SK-N-SH treated with all-trans-retinoic acid at 6 μM for 48 hours (cell line): ENCODE results near the gene KLF11.

Source experiments
- ATAC-seq: fragments of 200-7000 bp; cut with Tn5 transposase; 3 replicates; pipeline ENCODE4 v1.9.1; 2020; ENCODE audit warnings: mild to moderate bottlenecking, moderate library complexity
- ARNTL ChIP-seq: fragments of 450-650 bp; formaldehyde crosslinking; IDR thresholded peaks from 2 replicates; pipeline ENCODE4 v1.5.0; 2020; ENCODE audit warnings: low read depth, mild to moderate bottlenecking, moderate library complexity, borderline replicate concordance
- CSDC2 ChIP-seq: fragments of 250-450 bp; sonication (Bioruptor Pico); IDR thresholded peaks from 2 replicates; pipeline ENCODE4 v1.5.0; 2020; ENCODE audit warnings: mild to moderate bottlenecking, moderate library complexity
- ISL1 ChIP-seq: fragments of 250-450 bp; sonication (Bioruptor Pico); IDR thresholded peaks from 2 replicates; pipeline ENCODE4 v2.1.2; 2022; ENCODE audit warnings: mild to moderate bottlenecking, moderate library complexity
- OSR1 ChIP-seq: fragments of 250-450 bp; sonication (Bioruptor Pico); IDR thresholded peaks from 2 replicates; pipeline ENCODE4 v1.8.0; 2022; ENCODE audit warnings: moderate library complexity, mild to moderate bottlenecking, inconsistent platforms
- PPARA ChIP-seq: fragments of 250-450 bp; sonication (Bioruptor Pico); IDR thresholded peaks from 2 replicates; pipeline ENCODE4 v1.5.0; 2020; ENCODE audit warnings: mild to moderate bottlenecking, borderline replicate concordance
- RARB ChIP-seq: fragments of 250-450 bp; sonication (Bioruptor Pico); IDR thresholded peaks from 2 replicates; pipeline ENCODE4 v1.8.0; 2021; ENCODE audit warnings: mild to moderate bottlenecking, moderate library complexity
- TCF4 ChIP-seq: fragments of 250-450 bp; sonication (Bioruptor Pico); IDR thresholded peaks from 2 replicates; pipeline ENCODE4 v1.8.0; 2021; ENCODE audit warnings: mild to moderate bottlenecking, moderate library complexity, borderline replicate concordance
- TOX ChIP-seq: fragments of 250-450 bp; sonication (Bioruptor Pico); IDR thresholded peaks from 2 replicates; pipeline ENCODE4 v1.8.0; 2021; ENCODE audit warnings: mild to moderate bottlenecking, moderate library complexity, borderline replicate concordance
- ZC3H10 ChIP-seq: fragments of 250-450 bp; sonication (Bioruptor Pico); IDR thresholded peaks from 2 replicates; pipeline ENCODE4 v1.5.1; 2021; ENCODE audit warnings: mild to moderate bottlenecking, moderate library complexity
- ZFP3 ChIP-seq: fragments of 250-450 bp; sonication (Bioruptor Pico); IDR thresholded peaks from 2 replicates; pipeline ENCODE4 v1.5.0; 2020; ENCODE audit warnings: mild to moderate bottlenecking, moderate library complexity
- ZFP30 ChIP-seq: fragments of 450-650 bp; formaldehyde crosslinking; IDR thresholded peaks from 2 replicates; pipeline ENCODE4 v1.5.0; 2022; ENCODE audit warnings: mild to moderate bottlenecking, moderate library complexity
- ZNF70 ChIP-seq: fragments of 450-650 bp; formaldehyde crosslinking; IDR thresholded peaks from 2 replicates; pipeline ENCODE4 v1.5.0; 2020; ENCODE audit warnings: mild to moderate bottlenecking, moderate library complexity
- ZNF8 ChIP-seq: fragments of 450-650 bp; formaldehyde crosslinking; IDR thresholded peaks from 2 replicates; pipeline ENCODE4 v1.5.0; 2020; ENCODE audit warnings: mild to moderate bottlenecking, moderate library complexity
- TF ChIP-seq, protein P1 (sequence below): fragments of 250-450 bp; sonication (Bioruptor Pico); IDR thresholded peaks from 2 replicates; pipeline ENCODE4 v1.5.1; 2021; ENCODE audit warnings: mild to moderate bottlenecking, moderate library complexity
- TF ChIP-seq, protein P2 (sequence below): fragments of 250-450 bp; sonication (Bioruptor Pico); IDR thresholded peaks from 2 replicates; pipeline ENCODE4 v1.8.0; 2021; ENCODE audit warnings: low read depth, mild to moderate bottlenecking, moderate library complexity, borderline replicate concordance
- TF ChIP-seq, protein P3 (sequence below): fragments of 250-450 bp; sonication (Bioruptor Pico); IDR thresholded peaks from 2 replicates; pipeline ENCODE4 v1.5.0; 2020; ENCODE audit warnings: mild to moderate bottlenecking, moderate library complexity
- TF ChIP-seq, protein P4 (sequence below): fragments of 250-450 bp; sonication (Bioruptor Pico); IDR thresholded peaks from 2 replicates; pipeline ENCODE4 v1.5.1; 2020; ENCODE audit warnings: low read depth, mild to moderate bottlenecking, moderate library complexity

The KLF11 gene

DNA sequence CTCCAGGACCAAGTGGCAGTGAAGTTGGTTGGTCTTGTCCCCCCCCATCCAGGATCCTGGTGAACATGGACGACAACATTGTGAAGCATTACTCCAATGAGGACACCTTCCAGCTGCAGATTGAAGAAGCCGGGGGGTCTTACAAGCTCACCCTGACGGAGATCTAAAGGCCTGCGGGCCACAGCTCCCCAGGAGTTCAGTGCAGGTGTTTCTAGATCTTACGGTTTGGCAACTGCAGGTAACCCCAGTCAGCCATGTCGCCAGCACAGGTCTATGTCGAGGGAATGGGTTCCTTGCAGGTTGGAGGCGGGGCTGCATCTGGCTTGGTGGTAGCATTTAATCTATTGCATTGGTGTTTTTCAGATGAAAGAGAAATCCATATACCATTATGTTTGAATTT lies 42.8 kb upstream of the KLF11 start (continued):
- TF ChIP-seq, protein P1, sequence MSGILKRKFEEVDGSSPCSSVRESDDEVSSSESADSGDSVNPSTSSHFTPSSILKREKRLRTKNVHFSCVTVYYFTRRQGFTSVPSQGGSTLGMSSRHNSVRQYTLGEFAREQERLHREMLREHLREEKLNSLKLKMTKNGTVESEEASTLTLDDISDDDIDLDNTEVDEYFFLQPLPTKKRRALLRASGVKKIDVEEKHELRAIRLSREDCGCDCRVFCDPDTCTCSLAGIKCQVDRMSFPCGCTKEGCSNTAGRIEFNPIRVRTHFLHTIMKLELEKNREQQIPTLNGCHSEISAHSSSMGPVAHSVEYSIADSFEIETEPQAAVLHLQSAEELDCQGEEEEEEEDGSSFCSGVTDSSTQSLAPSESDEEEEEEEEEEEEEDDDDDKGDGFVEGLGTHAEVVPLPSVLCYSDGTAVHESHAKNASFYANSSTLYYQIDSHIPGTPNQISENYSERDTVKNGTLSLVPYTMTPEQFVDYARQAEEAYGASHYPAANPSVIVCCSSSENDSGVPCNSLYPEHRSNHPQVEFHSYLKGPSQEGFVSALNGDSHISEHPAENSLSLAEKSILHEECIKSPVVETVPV (CRISPR knock-in tag) = no peak
- no peak for TF ChIP-seq PPARA (CRISPR knock-in tag)
- TF ChIP-seq ZFP3 = no peak
- TF ChIP-seq, all 23 proteins: peak for 0

DNA sequence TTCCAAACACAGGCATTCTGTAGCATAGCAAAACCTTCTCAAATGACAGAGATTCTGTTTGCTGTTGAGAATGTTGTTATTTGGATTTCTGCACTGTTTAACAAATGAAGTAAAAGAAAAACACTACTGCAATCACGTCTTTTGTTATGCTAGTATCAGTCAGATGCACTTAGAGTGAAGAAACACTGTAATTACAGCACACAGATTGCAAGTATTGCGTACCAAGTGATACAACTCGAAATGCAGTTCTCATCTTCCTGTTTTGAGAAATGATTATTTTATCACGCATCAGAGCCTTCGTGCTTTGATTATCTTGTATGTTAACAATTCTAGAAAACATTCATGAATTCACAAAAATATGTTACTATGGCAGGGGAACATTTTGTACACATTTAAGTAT lies 41.8 kb upstream of the KLF11 start:
- ATAC-seq = no peak
- no peak for TF ChIP-seq ZFP30 (CRISPR knock-in tag)

DNA sequence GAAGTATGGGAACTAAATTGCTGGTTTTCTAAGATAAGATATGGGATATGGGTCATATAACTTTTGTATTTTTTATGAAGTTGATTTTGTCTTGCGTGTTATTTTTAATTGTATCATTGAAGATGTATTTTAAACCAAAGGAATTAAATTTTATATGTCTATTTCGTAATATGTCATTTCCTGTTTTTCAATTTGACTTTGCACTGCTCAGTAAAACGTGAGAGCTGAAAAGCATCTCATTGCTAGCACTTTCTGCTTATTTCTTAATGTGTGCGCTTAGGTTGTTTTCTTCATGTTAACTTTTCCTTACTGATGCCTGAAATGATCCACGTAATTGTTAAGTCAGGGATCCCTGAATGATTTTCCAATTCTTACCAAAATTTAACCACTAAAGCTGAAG lies 41.2 kb upstream of the KLF11 start:
- no peak for ATAC-seq
- no peak for TF ChIP-seq ISL1
- TF ChIP-seq, protein P2, sequence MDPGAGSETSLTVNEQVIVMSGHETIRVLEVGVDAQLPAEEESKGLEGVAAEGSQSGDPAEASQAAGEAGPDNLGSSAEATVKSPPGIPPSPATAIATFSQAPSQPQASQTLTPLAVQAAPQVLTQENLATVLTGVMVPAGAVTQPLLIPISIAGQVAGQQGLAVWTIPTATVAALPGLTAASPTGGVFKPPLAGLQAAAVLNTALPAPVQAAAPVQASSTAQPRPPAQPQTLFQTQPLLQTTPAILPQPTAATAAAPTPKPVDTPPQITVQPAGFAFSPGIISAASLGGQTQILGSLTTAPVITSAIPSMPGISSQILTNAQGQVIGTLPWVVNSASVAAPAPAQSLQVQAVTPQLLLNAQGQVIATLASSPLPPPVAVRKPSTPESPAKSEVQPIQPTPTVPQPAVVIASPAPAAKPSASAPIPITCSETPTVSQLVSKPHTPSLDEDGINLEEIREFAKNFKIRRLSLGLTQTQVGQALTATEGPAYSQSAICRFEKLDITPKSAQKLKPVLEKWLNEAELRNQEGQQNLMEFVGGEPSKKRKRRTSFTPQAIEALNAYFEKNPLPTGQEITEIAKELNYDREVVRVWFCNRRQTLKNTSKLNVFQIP (CRISPR knock-in tag) = no peak
- TF ChIP-seq, protein P1 (CRISPR knock-in tag) = no peak
- TF ChIP-seq, all 23 proteins: peak for 0

DNA sequence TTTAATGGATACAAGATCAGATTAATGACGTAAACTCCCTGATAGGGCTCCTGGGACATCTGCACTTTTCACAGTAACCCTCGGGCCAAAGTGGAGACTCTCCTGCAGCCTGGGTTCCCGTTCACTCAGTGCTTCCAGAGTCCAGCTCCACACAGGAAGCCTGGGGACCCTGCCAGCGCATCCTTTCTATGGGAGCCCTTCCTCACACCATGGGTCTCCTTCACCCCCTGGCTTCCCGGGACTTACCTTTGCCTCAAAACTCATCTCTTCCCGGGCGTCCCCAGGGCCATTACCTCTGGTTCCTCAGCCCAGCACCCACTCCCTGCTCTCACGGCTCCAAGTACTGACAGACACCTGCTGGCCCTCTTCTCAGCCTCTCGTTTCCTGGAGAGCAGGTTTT lies 40.7 kb upstream of the KLF11 start:
- no peak for TF ChIP-seq ZFP30 (CRISPR knock-in tag)
- no peak for ATAC-seq

DNA sequence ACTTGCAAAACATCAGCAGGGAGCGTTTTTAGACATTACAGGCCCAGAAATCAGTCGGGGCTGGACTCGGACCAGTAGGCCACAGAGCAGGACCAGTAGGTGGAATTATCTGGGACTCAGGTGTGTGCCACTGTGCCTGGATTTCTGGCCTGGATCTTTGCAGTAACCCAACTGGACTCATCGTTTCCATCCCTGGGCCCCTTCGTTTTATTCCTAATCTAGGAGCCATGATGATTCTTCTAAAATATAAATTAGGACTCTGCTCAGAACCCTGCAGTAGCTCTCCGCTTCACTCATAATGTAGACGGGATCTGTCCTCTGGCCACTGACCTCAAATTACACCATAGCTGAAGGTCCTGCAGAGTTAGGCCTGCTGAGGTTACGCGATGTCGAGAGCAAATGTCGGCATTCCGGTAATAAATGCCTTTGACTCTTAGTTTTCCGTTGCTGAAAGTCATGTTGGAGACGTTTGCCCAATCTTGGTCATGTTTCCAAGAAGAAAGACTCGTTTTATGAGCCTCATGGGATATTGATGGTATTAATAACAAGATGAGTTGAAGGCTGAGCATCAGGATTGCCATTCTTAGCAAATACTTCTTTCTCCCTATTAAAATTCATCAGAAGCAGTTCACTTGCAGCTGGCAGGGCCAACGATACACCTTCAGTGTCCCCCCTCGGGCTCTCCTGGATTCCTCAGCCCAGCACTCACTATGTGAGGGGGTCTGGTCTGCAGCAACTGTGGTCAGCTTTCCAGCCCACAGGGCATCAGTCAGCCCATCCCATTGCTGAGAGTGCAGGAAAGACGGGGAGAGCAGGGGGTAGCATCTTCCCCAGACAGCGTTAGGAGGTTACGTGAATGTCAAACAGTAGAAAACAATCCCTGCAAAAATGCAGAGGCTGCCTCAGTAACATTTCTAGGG lies 39.9 kb upstream of the KLF11 start:
- TF ChIP-seq, protein P3, sequence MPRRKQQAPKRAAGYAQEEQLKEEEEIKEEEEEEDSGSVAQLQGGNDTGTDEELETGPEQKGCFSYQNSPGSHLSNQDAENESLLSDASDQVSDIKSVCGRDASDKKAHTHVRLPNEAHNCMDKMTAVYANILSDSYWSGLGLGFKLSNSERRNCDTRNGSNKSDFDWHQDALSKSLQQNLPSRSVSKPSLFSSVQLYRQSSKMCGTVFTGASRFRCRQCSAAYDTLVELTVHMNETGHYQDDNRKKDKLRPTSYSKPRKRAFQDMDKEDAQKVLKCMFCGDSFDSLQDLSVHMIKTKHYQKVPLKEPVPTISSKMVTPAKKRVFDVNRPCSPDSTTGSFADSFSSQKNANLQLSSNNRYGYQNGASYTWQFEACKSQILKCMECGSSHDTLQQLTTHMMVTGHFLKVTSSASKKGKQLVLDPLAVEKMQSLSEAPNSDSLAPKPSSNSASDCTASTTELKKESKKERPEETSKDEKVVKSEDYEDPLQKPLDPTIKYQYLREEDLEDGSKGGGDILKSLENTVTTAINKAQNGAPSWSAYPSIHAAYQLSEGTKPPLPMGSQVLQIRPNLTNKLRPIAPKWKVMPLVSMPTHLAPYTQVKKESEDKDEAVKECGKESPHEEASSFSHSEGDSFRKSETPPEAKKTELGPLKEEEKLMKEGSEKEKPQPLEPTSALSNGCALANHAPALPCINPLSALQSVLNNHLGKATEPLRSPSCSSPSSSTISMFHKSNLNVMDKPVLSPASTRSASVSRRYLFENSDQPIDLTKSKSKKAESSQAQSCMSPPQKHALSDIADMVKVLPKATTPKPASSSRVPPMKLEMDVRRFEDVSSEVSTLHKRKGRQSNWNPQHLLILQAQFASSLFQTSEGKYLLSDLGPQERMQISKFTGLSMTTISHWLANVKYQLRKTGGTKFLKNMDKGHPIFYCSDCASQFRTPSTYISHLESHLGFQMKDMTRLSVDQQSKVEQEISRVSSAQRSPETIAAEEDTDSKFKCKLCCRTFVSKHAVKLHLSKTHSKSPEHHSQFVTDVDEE (CRISPR knock-in tag) = no peak
- ATAC-seq = no peak

DNA sequence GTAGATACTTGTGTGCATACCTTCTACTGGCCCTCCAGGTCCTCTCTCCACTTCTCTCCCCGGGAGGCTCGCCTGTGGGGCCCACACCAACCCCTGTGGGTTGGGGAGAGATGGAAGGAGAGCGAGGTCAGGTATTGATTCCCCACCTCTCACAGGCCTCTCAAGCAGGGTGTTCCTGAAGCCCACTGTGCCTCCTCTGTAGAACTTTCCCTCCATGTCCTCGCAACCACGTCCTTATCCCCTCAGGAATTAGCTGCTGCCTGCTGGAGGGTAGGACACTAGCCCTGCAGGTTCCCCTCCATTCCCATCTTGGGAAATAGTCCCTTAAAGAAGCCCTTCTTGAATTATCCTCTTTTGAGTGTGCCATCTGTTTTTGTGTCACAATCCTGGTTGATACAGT lies 38.9 kb upstream of the KLF11 start:
- TF ChIP-seq TOX (CRISPR knock-in tag) (no peak), ZNF70 (CRISPR knock-in tag) (no peak), ISL1 (no peak), CSDC2 (CRISPR knock-in tag) (no peak), ZC3H10 (no peak), OSR1 (CRISPR knock-in tag) (no peak), RARB (CRISPR knock-in tag) (no peak), TCF4 (CRISPR knock-in tag) (no peak), ARNTL (CRISPR knock-in tag) (no peak), ZNF8 (CRISPR knock-in tag) (no peak)
- TF ChIP-seq, protein P1 (CRISPR knock-in tag) = no peak
- TF ChIP-seq, protein P4, sequence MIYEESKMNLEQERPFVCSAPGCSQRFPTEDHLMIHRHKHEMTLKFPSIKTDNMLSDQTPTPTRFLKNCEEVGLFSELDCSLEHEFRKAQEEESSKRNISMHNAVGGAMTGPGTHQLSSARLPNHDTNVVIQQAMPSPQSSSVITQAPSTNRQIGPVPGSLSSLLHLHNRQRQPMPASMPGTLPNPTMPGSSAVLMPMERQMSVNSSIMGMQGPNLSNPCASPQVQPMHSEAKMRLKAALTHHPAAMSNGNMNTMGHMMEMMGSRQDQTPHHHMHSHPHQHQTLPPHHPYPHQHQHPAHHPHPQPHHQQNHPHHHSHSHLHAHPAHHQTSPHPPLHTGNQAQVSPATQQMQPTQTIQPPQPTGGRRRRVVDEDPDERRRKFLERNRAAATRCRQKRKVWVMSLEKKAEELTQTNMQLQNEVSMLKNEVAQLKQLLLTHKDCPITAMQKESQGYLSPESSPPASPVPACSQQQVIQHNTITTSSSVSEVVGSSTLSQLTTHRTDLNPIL = no peak

More for the DNA sequence above, 38.9 kb upstream of the KLF11 start:
- ATAC-seq = no peak
